RKO (cell line): ENCODE measurements around the gene LARP4B.

Source experiments
- DNase-seq: peaks from one replicate; pipeline ENCODE4 v3.0.0-alpha.2; 2016; ENCODE audit warnings: low spot score

LARP4B gene

GRCh38 chr10:866577-866941 lies 64.9 kb downstream of the LARP4B start:
- no peak for DNase-seq

DNA sequence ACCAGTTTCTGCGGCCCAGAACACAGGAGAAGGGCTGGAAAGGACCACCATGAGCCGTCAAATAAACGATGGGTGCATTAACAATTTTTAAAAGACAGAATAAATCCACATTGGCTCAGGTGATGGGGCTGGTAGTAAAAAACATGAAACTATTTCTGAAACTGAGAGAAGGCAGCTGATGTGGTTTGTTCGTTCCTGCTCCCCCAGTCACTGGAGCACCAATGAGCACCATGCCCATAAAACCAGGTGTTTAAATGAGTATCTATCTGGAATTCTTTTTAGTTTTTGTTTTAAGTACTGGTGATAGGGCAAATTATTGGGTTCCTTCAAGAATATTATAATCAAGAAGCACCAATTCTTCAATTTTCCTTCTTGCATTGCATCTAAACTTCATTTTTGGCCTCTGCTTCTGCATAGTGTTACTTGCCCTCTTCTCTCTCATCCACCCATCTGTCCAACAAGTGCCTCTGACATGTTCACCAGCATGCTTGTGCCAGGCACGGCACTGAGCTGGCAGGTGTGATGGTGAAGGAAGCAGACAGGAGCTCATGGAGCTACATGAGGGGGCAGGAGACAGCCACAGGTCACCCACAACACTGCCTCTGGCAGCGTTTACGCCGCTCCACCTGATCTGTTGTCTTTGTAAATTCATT lies 65.5 kb downstream of the LARP4B start:
- DNase-seq, result no peak

GRCh38 chr10:865257-865656 lies 66.2 kb downstream of the LARP4B start:
- no peak for DNase-seq

GRCh38 chr10:860519-860918 lies 71.0 kb downstream of the LARP4B start:
- no peak for DNase-seq

DNA sequence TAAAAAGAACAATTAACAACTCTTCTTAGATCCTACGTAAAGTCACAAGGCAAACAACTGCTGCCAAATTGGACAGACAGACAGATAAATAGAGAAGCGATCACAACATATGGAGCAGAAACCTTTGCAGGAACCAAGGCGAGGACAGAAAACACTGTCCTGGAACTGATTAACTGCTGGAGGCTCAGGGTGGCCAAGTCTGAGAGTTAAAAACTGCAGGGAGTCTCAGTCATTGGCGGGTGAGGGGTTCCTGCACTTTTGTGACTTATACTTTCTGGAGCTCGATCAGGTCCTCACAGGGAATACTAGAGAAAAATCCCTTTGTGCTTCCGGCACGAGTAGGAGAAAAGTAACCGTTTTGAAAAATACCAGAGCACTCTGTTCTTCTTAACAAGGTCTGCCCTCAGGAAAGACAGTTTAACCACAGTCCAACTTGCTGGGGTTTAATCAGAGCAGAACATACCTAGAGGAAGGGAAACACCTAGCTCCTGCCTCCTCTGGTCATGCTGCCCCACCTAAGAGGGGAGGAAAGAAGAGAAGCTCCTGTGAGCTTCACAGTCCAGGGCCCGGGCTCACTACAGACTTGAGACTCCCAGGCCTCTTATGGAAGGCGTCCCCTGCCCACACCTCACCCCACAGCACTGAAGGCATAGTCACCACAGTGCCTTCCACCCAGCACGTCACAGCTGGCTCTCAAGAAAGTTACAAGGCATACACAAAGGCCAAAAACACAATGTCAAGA lies 74.9 kb downstream of the LARP4B start:
- DNase-seq, result no peak

GRCh38 chr10:855671-856070 lies 75.8 kb downstream of the LARP4B start:
- DNase-seq, result no peak

GRCh38 chr10:855079-855478 lies 76.4 kb downstream of the LARP4B start:
- DNase-seq, result no peak

GRCh38 chr10:853017-853416 lies 78.5 kb downstream of the LARP4B start:
- no peak for DNase-seq

DNA sequence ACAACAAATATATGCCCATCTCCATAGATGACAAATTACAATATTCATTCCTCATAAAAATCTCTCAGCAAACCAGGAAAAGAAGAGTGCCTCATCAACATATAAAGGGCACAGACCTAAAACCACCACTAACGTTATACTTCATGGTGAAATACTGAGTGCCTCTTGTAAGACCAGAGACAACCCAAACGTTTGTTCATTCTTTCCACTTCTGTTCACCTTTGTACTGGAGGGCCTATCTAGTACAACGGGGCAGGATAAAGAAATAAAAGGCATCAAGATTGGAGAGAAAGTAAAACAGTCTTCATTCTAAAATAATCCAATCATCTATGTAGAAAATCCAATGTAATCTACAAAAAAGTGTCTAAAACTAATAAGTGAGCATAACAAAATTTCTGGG lies 79.1 kb downstream of the LARP4B start:
- DNase-seq, result no peak

GRCh38 chr10:851901-852300 lies 79.6 kb downstream of the LARP4B start:
- DNase-seq, result no peak

DNA sequence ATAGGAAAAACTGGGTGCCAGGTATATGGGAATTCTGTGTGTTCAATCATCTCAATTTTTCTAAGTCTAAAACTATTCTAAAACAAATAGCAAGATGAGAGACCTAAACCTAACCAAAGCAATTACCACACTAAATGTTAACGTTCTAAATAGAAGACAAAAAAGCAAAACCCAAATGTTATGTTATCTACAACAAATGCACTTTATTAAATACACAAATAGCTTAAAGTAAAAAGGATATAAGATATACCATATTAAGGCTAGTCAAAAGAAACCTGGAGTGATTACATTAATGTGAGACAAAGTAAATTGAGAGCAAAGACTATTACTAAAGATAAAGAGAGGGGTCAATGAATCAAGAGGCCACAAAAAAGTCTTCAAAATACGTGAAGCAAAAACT lies 81.4 kb downstream of the LARP4B start:
- DNase-seq, result no peak

GRCh38 chr10:847868-848267 lies 83.6 kb downstream of the LARP4B start:
- no peak for DNase-seq

DNA sequence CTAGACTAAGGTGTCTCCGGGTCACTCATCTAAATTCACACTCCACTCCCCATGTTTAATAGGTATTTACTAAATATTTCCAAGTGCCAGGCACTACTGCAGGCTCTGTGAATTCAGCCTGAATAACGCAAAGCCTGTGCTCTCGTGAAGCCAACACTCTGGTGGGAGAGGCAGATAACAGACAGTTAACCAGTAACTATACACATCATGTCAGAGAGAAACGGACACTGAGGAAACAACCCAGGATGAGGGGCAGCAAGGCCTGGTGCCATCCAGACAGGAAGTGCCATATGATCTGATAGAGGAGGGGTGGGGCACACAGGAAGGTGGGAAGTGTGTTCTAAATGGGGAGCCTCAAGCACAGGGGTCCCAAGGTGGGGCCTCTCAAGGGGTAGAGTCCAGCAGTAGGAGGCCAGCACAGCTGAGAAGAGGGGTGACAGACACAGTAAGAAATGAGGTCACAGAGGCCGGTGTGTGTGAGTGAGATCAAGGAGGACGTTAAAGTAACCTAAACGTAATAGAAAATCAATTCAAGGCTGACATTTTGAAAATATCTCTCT lies 85.3 kb downstream of the LARP4B start:
- no peak for DNase-seq

GRCh38 chr10:845526-845925 lies 86.0 kb downstream of the LARP4B start:
- no peak for DNase-seq

GRCh38 chr10:844552-844951 lies 87.0 kb downstream of the LARP4B start:
- DNase-seq, result no peak

GRCh38 chr10:843703-844102 lies 87.8 kb downstream of the LARP4B start:
- DNase-seq, result no peak

DNA sequence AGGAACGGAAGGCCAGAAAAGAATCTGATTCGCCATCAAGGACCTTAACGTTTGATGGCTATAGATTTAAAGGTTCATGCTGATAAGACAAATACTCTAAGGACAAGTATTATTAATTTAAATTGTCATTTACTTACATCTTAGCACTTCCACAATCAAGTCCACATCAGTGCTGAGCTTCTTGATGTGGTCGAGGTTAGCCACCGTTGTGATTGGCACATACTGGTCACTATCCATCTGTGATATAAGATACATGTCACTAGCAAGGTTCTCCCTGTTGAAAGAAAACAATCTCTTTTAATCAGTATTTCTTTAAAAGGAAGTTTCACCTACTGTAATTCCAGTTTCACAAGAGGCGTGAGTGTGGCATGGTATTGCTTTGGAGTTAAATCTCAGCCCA lies 88.7 kb downstream of the LARP4B start:
- no peak for DNase-seq

DNA sequence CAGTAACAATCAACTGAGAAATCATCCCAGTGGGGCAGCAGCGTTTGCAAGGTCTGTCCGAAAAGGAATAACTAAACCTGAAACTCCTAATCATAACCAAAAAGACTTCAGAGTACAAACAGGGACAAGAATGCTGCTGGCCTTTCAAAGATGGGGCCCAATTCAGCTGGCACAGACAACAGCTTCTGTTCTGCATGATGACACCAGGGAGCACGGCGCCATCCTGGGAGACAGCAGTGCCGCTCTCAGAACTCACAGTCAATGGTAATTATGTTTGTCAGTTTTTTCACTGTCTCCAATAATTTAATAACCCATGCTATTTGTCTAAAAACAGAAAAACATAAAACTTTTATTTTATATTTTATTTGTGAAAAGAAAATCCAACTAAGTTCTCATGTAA lies 90.0 kb downstream of the LARP4B start:
- DNase-seq, result no peak

- no peak for DNase-seq
Observed at GRCh38 chr10:839550-840205, 91.8 kb downstream of the LARP4B start.

- DNase-seq, result no peak
Observed at GRCh38 chr10:836782-837181, 94.7 kb downstream of the LARP4B start.

DNA sequence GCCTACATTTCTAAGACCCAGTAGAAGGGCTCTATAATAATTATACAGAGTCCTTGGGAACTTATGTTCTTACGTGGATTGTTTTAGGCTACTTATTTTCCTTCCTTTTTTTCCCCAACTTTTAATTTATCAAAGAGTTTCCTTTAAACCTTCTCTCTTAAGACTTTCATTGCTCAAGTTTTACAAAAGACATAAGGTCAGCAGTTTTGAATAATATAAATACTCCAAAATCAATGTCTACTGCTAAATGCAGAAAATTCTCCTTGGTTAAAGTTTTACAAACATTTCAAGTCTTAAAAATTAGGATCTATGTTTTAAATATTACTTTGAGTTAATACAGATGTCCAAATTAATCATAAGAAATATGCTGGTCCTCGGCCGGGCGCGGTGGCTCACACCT lies 97.0 kb downstream of the LARP4B start:
- DNase-seq, result no peak

DNA sequence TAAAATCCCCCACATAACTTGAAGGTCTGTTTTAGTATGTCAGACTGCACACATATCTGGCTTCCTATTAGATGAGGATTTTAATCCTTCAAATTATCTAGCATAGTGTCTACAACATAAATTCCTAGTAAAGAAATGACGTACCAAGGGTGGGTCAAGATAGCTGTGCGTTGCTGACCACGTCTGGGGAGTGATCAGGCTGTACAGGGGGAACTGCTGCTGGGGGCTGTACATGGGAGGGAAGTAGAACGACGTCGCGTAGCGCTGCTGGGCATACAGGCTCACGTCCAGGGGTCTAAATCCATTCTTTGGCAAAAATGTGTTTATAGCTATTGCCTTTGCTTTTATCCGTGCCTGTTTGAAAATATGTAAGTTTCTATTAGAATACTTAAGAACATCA lies 102.3 kb downstream of the LARP4B start:
- no peak for DNase-seq

- no peak for DNase-seq
Observed at GRCh38 chr10:828191-828590, 103.3 kb downstream of the LARP4B start.
